ENCODE measurements around the gene ABCB6.

The ABCB6 gene

GRCh38 chr2:219165058-219165911 lies 53.5 kb downstream of the ABCB6 start:
- DNase-seq, result no peak

GRCh38 chr2:219163156-219163555 lies 55.6 kb downstream of the ABCB6 start:
- DNase-seq, result no peak

GRCh38 chr2:219161097-219161496 lies 57.7 kb downstream of the ABCB6 start:
- DNase-seq, result no peak

- DNase-seq, result peak; percentile 88
These were observed 58.4 kb downstream of the ABCB6 start, which contains the start of gene NHEJ1 for GRCh38 chr2:219160186-219161017. TSS of gene NHEJ1 (minus strand) at chr2:219160815. CDS start at chr2:219158362, 2,453 bp downstream.

Measured in activated CD4-positive, alpha-beta T cell treated with anti-CD3 and anti-CD28 coated beads, Interleukin-2, amount 50 U/mL, for 1 hour (primary cell).